Calu3 (cell line): ENCODE measurements around the gene AHNAK. TPM values are rescaled to one million over a fixed set of nuclear protein-coding genes. Genes with fewer than 3 reads are reported as not detected.

Source experiments
- BruUV-seq: library from RNA; stranded (reverse); fragments of 400-500 nt; replicated peaks from 2 replicates; lab custom pipeline; 2021; lab: Mats Ljungman, UMichigan
- CTCF ChIA-PET: fragments of 300-600 bp; sonication (Branson Sonifier 250); formaldehyde crosslinking; loops from one replicate; lab custom pipeline; 2022; ENCODE audit warnings: antibody characterized with exemption; lab: Charles Lee
- DNase-seq: peaks from one replicate; pipeline ENCODE4 v3.0.0; 2022
- H3K27ac Mint-ChIP-seq: one replicate; pipeline ENCODE4 v1.8.0; 2022; ENCODE audit warnings: mixed read lengths; ENCODE audit not compliant: unreplicated experiment
- H3K27me3 Mint-ChIP-seq: one replicate; pipeline ENCODE4 v1.8.0; 2022; ENCODE audit warnings: mixed read lengths; ENCODE audit not compliant: unreplicated experiment
- H3K36me3 Mint-ChIP-seq: one replicate; pipeline ENCODE4 v1.8.0; 2022; ENCODE audit warnings: mild to moderate bottlenecking, moderate library complexity, mixed read lengths; ENCODE audit not compliant: insufficient read depth, unreplicated experiment
- H3K4me1 Mint-ChIP-seq: one replicate; pipeline ENCODE4 v1.8.0; 2022; ENCODE audit warnings: mild to moderate bottlenecking, low read depth, mixed read lengths; ENCODE audit not compliant: unreplicated experiment
- H3K4me3 Mint-ChIP-seq: one replicate; pipeline ENCODE4 v1.8.0; 2022; ENCODE audit warnings: mild to moderate bottlenecking, low read depth, moderate library complexity, mixed read lengths; ENCODE audit not compliant: unreplicated experiment
- H3K9me3 Mint-ChIP-seq: one replicate; pipeline ENCODE4 v1.8.0; 2022; ENCODE audit warnings: low read depth, mixed read lengths; ENCODE audit not compliant: unreplicated experiment
- intact Hi-C: fragments of 100-400 bp; cut with micrococcal nuclease; formaldehyde crosslinking; loops from one replicate; pipeline ENCODE4 v1.10.0; 2022; ENCODE audit not compliant: unreplicated experiment
- total RNA-seq: library from RNA; stranded (reverse); gene quantifications from 2 replicates; pipeline ENCODE4 v1.2.3, GENCODE V29; 2022
- TF ChIP-seq, protein P1 (sequence below): fragments of 200-600 bp; IDR thresholded peaks from one replicate; pipeline ENCODE4 v1.8.0; 2022; ENCODE audit warnings: antibody characterized with exemption; ENCODE audit not compliant: unreplicated experiment

Gene AHNAK
- total RNA-seq, 1 experiment from 2014 or later = 246 TPM

DNA sequence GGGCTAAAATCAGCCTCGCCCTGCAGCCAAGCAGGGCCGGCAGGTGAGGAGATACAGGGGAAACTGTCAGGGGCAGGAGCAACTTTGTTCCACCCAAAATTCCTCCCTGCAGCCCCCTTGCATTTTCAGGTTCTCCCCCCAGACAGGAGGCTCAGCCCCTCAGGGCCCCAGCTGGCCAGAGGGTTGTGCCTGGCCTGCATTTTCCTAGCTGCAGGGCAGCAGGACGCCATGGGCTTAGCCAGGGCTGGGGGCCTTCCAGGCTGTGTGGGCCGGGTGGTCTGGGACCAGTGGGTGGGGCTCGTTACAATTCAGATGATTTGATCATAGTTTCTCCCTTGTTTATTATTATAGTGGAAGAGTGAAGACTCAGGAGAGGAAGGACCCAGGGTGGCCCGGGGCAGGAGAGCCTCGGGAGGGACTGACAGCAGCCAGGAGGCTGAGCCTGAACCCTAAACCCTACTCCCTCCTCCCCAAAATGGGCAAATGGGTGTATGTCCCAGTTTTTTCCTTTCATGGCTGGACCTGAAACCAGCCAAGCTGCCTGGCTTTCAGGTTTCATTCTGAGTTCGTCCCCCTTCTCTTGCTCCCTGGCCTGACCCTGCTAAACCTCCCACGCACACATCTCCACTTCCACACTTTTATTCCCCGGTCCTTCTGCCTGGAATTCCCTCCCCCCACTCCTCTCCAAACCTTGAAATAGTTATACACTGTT, 40.0 kb downstream of the AHNAK start:
- CTCF ChIA-PET = interaction anchor here (2.8 kb wide), 1 partner anchor 8 kb away, joined by 18 read pairs; no protein-coding TSS in a partner anchor
- intact Hi-C loops = no loop called here
- Mint-ChIP-seq H3K9me3 (no peaks in the 10 kb centered on the region), H3K27ac (no peak overlapping the region), H3K27me3 (no peaks in the 10 kb centered on the region), H3K36me3 (no peaks in the 10 kb centered on the region), H3K4me3 (no peak overlapping the region), H3K4me1 (peaks cover 22% of the 10 kb centered on the region)
- TF ChIP-seq, protein P1, sequence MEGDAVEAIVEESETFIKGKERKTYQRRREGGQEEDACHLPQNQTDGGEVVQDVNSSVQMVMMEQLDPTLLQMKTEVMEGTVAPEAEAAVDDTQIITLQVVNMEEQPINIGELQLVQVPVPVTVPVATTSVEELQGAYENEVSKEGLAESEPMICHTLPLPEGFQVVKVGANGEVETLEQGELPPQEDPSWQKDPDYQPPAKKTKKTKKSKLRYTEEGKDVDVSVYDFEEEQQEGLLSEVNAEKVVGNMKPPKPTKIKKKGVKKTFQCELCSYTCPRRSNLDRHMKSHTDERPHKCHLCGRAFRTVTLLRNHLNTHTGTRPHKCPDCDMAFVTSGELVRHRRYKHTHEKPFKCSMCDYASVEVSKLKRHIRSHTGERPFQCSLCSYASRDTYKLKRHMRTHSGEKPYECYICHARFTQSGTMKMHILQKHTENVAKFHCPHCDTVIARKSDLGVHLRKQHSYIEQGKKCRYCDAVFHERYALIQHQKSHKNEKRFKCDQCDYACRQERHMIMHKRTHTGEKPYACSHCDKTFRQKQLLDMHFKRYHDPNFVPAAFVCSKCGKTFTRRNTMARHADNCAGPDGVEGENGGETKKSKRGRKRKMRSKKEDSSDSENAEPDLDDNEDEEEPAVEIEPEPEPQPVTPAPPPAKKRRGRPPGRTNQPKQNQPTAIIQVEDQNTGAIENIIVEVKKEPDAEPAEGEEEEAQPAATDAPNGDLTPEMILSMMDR = no peak
- no peak for DNase-seq
- BruUV-seq = no TSS peak

DNA sequence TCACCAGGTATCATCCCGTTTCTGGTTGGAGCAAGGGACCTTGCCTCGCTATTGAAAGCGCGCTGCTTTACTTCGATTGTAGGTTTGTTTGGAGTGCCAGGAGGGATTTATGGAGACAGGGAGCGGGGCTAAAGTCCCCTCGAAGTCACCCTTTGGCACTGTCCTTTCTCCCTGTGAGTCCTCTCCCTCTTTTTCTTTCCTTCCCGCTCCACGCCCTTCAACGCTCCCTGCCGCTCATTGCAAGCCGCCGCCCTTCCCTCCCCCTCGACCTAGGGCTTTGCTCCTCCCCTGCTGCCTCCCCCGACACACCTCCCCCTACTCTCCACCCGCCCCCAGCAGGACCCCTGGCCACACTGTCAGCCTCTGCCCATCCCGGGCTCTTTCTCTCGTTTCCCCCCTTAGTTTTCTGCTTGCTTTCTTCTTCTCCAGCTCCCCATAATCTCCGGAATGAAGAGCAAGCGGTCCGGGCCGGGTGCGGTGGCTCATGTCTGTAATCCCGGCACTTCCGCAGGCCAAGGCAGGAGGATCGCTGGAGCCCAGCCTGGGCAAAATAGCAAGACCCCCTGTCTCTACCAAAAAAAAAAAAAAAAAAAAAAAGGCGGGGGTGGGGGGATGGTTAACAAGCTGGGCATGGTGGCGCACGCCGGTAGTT, 41.0 kb downstream of the AHNAK start:
- H3K4me3 Mint-ChIP-seq = no peak overlapping the region
- H3K9me3 Mint-ChIP-seq = no peaks in the 10 kb centered on the region
- no peak overlapping the region for H3K27ac Mint-ChIP-seq
- H3K27me3 Mint-ChIP-seq = no peaks in the 10 kb centered on the region
- TF ChIP-seq, protein P1 = no peak
- intact Hi-C loops = no loop called here
- H3K36me3 Mint-ChIP-seq = no peaks in the 10 kb centered on the region
- DNase-seq = no peak
- peaks cover 24% of the 10 kb centered on the region for H3K4me1 Mint-ChIP-seq
- CTCF ChIA-PET = interaction anchor here (0.6 kb wide), 1 partner anchor 162 kb away, joined by 5 read pairs; no protein-coding TSS in a partner anchor
- BruUV-seq = no TSS peak

DNA sequence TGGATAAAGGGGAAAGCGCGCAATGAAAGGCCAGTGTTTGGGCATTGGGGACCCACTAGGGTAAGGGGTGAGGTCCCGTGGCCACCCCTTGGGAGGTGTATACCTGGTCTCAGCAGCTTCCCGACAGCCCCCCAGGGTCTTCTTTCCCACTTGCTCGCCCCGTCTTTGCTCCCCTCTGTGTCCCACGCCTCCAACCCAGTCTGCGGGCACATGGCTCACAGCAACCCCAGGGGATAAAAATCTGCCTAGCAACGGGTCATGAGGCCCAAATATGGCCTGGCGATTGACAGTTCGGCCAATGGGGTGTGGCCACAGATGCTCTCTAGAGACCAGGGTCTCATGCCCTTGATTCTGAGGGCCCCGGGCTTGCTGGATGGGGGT, 41.6 kb downstream of the AHNAK start:
- peaks cover 29% of the 10 kb centered on the region for H3K4me1 Mint-ChIP-seq
- intact Hi-C loops = no loop called here
- no peaks in the 10 kb centered on the region for H3K27me3 Mint-ChIP-seq
- DNase-seq = no peak
- no TSS peak for BruUV-seq
- no peak overlapping the region for H3K27ac Mint-ChIP-seq
- H3K36me3 Mint-ChIP-seq = no peaks in the 10 kb centered on the region
- TF ChIP-seq, protein P1 = no peak
- no peaks in the 10 kb centered on the region for H3K9me3 Mint-ChIP-seq
- CTCF ChIA-PET = no interaction called here
- no peak overlapping the region for H3K4me3 Mint-ChIP-seq

DNA sequence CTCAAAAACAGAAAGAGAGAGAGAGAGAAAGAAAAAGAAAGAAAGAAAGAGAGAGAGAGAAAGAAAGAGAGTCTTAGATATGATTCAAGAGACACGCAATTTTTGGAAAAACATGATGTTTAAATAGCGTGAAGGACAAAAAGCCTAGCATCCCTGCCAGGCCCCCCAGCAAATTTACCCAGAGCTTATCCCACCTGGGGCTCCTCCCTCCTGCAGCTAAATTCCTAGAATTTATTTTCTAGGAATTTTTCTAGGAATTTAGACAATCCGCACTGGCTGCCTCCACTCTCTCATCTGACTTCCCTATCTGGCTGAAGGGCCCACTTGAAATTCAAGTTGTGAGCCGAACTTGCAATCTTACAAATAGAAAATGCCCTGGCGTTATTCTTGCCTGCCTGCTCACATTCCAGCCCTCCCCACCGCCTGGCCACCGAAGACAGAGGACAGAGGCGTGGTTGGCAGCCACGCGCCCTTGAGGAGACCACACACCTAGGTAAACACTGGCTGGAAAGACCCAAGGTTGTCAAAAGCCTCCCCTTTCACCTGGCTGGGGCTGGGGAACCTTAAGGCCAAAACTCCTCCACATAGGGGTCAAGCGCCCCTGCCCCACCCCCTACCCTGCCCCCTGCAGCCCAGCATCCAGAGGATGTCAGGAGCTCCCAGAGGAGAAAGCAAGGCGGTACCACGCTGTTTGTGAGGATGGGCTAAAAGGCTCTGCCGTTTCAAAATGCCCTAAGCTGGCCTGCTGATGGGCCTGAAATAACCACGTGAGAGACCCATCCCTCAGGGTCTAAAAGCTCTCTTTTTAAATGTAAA, 42.2 kb downstream of the AHNAK start:
- H3K27ac Mint-ChIP-seq = no peak overlapping the region
- H3K9me3 Mint-ChIP-seq = no peaks in the 10 kb centered on the region
- peaks cover 36% of the 10 kb centered on the region for H3K4me1 Mint-ChIP-seq
- no peak for DNase-seq
- TF ChIP-seq, protein P1 = no peak
- H3K27me3 Mint-ChIP-seq = no peaks in the 10 kb centered on the region
- no peak overlapping the region for H3K4me3 Mint-ChIP-seq
- intact Hi-C loops = no loop called here
- BruUV-seq = no TSS peak
- no peaks in the 10 kb centered on the region for H3K36me3 Mint-ChIP-seq
- CTCF ChIA-PET = no interaction called here
